HEK293T (cell line): ENCODE measurements around the gene CAPN1.
"Not testable (repeated sequence)": the region's sequence is repeated elsewhere in the genome, so short reads cannot be mapped to it uniquely, and the experiment has no call there.

Experiments used
- CTCF ChIA-PET: fragments of 350-600 bp; formaldehyde crosslinking; extraction: SDS; loops from one replicate; lab custom pipeline; 2021; ENCODE audit warnings: antibody characterized with exemption, inconsistent platforms; lab: Yijun Ruan, JAX
- POLR2A ChIA-PET: fragments of 350-600 bp; formaldehyde crosslinking; extraction: SDS; loops from one replicate; lab custom pipeline; 2020; ENCODE audit warnings: antibody characterized with exemption, inconsistent platforms; lab: Yijun Ruan, JAX
- DNase-seq: peaks from one replicate; pipeline ENCODE4 v3.0.0; 2012; ENCODE audit warnings: mixed read lengths; ENCODE audit errors: extremely low spot score
- ARNT ChIP-seq: fragments of 450-650 bp; IDR thresholded peaks from 2 replicates; pipeline ENCODE4 v1.6.1; 2017; ENCODE audit warnings: mild to moderate bottlenecking
- BHLHE40 ChIP-seq: fragments of 450-650 bp; IDR thresholded peaks from 2 replicates; pipeline ENCODE4 v1.6.1; 2016; ENCODE audit warnings: mild to moderate bottlenecking, moderate library complexity, borderline replicate concordance
- CTBP1 ChIP-seq: fragments of 450-650 bp; IDR thresholded peaks from 2 replicates; pipeline ENCODE4 v1.6.1; 2016; ENCODE audit warnings: borderline replicate concordance
- ELF4 ChIP-seq: fragments of 450-650 bp; IDR thresholded peaks from 2 replicates; pipeline ENCODE4 v1.6.1; 2017; ENCODE audit warnings: antibody characterized with exemption
- FOXA1 ChIP-seq: fragments of 450-650 bp; IDR thresholded peaks from 2 replicates; pipeline ENCODE4 v1.6.1; 2016; ENCODE audit warnings: mild to moderate bottlenecking
- FOXK2 ChIP-seq: fragments of 450-650 bp; IDR thresholded peaks from 2 replicates; pipeline ENCODE4 v1.6.1; 2016; ENCODE audit warnings: mild to moderate bottlenecking
- FOXM1 ChIP-seq: fragments of 450-650 bp; IDR thresholded peaks from 2 replicates; pipeline ENCODE4 v1.6.1; 2017; ENCODE audit warnings: mild to moderate bottlenecking, borderline replicate concordance
- HDGF ChIP-seq: fragments of 450-650 bp; IDR thresholded peaks from 2 replicates; pipeline ENCODE4 v1.6.1; 2017; ENCODE audit warnings: antibody characterized with exemption, borderline replicate concordance
- L3MBTL2 ChIP-seq: fragments of 450-650 bp; conservative IDR thresholded peaks from 2 replicates; pipeline ENCODE4 v1.6.1; 2016; ENCODE audit warnings: mild to moderate bottlenecking
- LEF1 ChIP-seq: fragments of 450-650 bp; IDR thresholded peaks from 2 replicates; pipeline ENCODE4 v1.6.1; 2017; ENCODE audit warnings: mild to moderate bottlenecking, borderline replicate concordance
- NFRKB ChIP-seq: fragments of 450-650 bp; IDR thresholded peaks from 2 replicates; pipeline ENCODE4 v1.6.1; 2016; ENCODE audit warnings: mild to moderate bottlenecking, moderate library complexity
- SP1 ChIP-seq: fragments of 450-650 bp; IDR thresholded peaks from 2 replicates; pipeline ENCODE4 v1.6.1; 2017
- SUZ12 ChIP-seq: fragments of 450-650 bp; IDR thresholded peaks from 2 replicates; pipeline ENCODE4 v1.6.1; 2016; ENCODE audit warnings: mild to moderate bottlenecking
- TARDBP ChIP-seq: fragments of 450-650 bp; IDR thresholded peaks from 2 replicates; pipeline ENCODE4 v1.6.1; 2016
- ZNF384 ChIP-seq: fragments of 450-650 bp; IDR thresholded peaks from 2 replicates; pipeline ENCODE4 v1.6.1; 2016
- TF ChIP-seq, protein P1 (sequence below): fragments of 450-650 bp; IDR thresholded peaks from 2 replicates; pipeline ENCODE4 v1.6.1; 2016

The CAPN1 gene

GRCh38 chr11:65236194-65237059 is 54.7 kb downstream of the CAPN1 start:
- no peak for TF ChIP-seq TARDBP
- CTCF ChIA-PET: interaction anchor here (1.4 kb wide), 1 partner anchor 14 kb away, joined by 3 read pairs; no protein-coding TSS in a partner anchor
- DNase-seq: no peak
- POLR2A ChIA-PET: no interaction called here

GRCh38 chr11:65238302-65238701 is 56.6 kb downstream of the CAPN1 start:
- CTCF ChIA-PET, POLR2A ChIA-PET, DNase-seq: not testable (repeated sequence)

GRCh38 chr11:65241134-65241533 is 59.4 kb downstream of the CAPN1 start:
- CTCF ChIA-PET: no interaction called here
- TF ChIP-seq BHLHE40 (no peak), L3MBTL2 (no peak), FOXM1 (no peak), ZNF384 (no peak), HDGF (no peak), TARDBP (no peak), SUZ12 (no peak), SP1 (no peak), NFRKB (no peak), CTBP1 (no peak), LEF1 (no peak), ARNT (no peak), FOXA1 (no peak), ELF4 (no peak), FOXK2 (no peak)
- TF ChIP-seq, protein P1, sequence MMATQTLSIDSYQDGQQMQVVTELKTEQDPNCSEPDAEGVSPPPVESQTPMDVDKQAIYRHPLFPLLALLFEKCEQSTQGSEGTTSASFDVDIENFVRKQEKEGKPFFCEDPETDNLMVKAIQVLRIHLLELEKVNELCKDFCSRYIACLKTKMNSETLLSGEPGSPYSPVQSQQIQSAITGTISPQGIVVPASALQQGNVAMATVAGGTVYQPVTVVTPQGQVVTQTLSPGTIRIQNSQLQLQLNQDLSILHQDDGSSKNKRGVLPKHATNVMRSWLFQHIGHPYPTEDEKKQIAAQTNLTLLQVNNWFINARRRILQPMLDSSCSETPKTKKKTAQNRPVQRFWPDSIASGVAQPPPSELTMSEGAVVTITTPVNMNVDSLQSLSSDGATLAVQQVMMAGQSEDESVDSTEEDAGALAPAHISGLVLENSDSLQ: no peak
- no peak for DNase-seq
- POLR2A ChIA-PET: no interaction called here

DNA sequence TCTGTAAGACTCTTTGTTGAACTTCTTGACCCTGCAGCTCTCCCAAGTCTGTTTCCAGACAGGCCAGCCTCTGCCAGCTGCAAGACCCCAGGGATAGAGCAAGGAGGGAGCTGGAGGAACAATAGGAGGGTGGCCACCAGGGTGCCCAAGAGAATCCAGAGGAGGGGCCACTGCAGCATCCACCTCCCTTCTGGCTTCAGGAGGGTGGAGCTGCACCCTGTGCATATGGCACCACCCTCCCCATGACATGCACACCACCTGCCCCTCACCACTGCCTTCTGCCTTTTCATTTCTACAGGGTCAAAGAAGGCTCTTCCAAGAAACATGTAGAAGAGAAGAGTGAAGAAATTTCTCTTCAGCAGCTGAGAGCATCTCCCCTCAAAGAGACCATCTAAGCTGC is 60.0 kb downstream of the CAPN1 start:
- ChIA-PET POLR2A (interaction anchor here (2.7 kb wide), 1 partner anchor 20 kb away, joined by 10 read pairs; the partner anchor contains the start of gene POLA2), CTCF (no interaction called here)
- DNase-seq: no peak
- TF ChIP-seq NFRKB (no peak), LEF1 (no peak), SP1 (no peak), SUZ12 (no peak), HDGF (no peak), FOXK2 (no peak), ELF4 (no peak), BHLHE40 (no peak), FOXA1 (no peak), L3MBTL2 (no peak), ARNT (no peak), ZNF384 (no peak), CTBP1 (no peak)
- TF ChIP-seq, protein P1: no peak

DNA sequence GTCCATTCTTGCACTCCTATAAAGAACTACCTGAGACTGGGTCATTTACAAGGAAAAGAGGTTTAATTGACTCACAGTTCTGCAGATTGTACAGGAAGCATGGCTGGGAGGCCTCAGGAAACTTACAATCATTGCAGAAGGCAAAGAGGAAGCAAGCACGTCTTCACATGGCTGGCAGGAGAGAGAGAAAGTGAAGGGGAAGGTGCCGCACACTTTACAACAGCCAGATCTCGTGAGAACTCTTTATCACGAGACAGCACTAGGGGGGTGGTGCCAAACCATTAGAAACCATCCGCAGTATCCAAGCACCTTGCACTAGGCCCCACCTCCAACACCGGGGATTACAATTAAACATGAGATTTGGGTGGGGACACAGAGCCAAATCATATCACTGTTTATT is 60.7 kb downstream of the CAPN1 start:
- ChIA-PET CTCF (no interaction called here), POLR2A (interaction anchor here (2.7 kb wide), 1 partner anchor 20 kb away, joined by 10 read pairs; the partner anchor contains the start of gene POLA2)
- TF ChIP-seq BHLHE40 (no peak), ZNF384 (no peak), FOXA1 (no peak), HDGF (no peak), FOXM1 (no peak), SUZ12 (no peak), TARDBP (no peak), LEF1 (no peak), FOXK2 (no peak), SP1 (no peak), NFRKB (no peak), L3MBTL2 (no peak)
- TF ChIP-seq, protein P1: no peak
- no peak for DNase-seq

GRCh38 chr11:65243797-65244196 is 62.1 kb downstream of the CAPN1 start:
- CTCF ChIA-PET: no interaction called here
- TF ChIP-seq CTBP1 (no peak), FOXK2 (no peak), L3MBTL2 (no peak), FOXA1 (no peak), FOXM1 (no peak), BHLHE40 (no peak), SP1 (no peak)
- TF ChIP-seq, protein P1: no peak
- no peak for DNase-seq
- POLR2A ChIA-PET: interaction anchor here (2.7 kb wide), 1 partner anchor 18 kb away, joined by 10 read pairs; the partner anchor contains the start of gene POLA2

DNA sequence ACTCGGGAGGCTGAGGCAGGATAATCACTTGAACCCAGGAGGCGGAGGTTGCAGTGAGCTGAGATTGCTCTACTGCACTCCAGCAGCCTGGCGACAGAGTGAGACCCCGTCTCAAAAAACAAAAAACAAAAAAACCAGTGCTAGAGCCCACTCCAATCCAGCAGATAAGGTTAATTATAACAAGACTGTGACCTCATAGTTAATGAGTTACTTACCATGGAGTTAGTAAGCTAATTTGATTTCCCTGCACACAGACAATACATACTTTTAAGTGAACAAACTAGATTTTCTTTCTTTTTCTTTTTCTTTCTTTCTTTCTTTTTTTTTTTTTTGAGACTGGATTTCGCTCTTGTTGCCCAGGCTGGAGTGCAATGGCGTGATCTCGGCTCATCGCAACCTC is 63.3 kb downstream of the CAPN1 start:
- CTCF ChIA-PET, DNase-seq, POLR2A ChIA-PET: not testable (repeated sequence)
